Neural crest cell (in vitro differentiated cells): ENCODE results near the gene ARHGAP15. TPM values are rescaled to one million over a fixed set of nuclear protein-coding genes. Genes with fewer than 3 reads are reported as not detected.

Experiments
- DNase-seq: peaks from one replicate; pipeline ENCODE4 v3.0.0; 2021; ENCODE audit warnings: low read depth, mixed read lengths, low spot score
- H3K27ac Mint-ChIP-seq: one replicate; pipeline ENCODE4 v1.8.0; 2021; ENCODE audit warnings: mild to moderate bottlenecking, mixed read lengths; ENCODE audit not compliant: unreplicated experiment
- H3K27me3 Mint-ChIP-seq: 2 replicates; pipeline ENCODE4 v1.8.0; 2021; ENCODE audit warnings: low read depth, mild to moderate bottlenecking, mixed read lengths
- H3K36me3 Mint-ChIP-seq: 2 replicates; pipeline ENCODE4 v1.8.0; 2021; ENCODE audit warnings: low read depth, mild to moderate bottlenecking, mixed read lengths
- H3K4me1 Mint-ChIP-seq: 2 replicates; pipeline ENCODE4 v1.8.0; 2021; ENCODE audit warnings: mixed read lengths
- H3K4me3 Mint-ChIP-seq: one replicate; pipeline ENCODE4 v1.8.0; 2021; ENCODE audit warnings: mild to moderate bottlenecking, mixed read lengths
- H3K9me3 Mint-ChIP-seq: 2 replicates; pipeline ENCODE4 v1.8.0; 2021; ENCODE audit warnings: mixed read lengths
- total RNA-seq: library from RNA; stranded (reverse); gene quantifications from 2 replicates; pipeline ENCODE4 v1.2.1, GENCODE V29; 2021
- TF ChIP-seq, protein P1 (sequence below): fragments of 200-600 bp; sonication (generic); conservative IDR thresholded peaks from 2 replicates; pipeline ENCODE4 v1.5.0; 2021; ENCODE audit warnings: antibody characterized with exemption, mild to moderate bottlenecking

ARHGAP15 gene
- total RNA-seq, 1 donor from 2014 or later = 2.8 TPM

DNA sequence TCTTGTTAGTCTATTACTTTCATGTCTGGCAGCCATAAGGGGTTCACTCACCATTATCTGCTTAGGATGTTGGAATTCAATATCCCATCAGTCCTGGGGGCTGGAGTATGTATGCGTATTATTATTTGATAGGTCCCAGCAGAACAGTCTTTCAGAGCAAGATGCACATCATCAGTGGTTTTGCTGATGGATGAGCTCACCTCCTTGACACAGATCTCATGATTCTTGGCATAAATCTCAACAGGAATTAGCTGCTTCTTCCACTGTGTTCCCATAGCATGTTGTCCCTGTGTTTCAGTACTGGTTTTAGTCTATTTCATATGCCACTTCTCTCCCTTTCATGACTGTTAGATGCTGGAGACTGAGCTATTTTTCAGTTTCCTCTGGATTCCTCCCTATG, 442.5 kb downstream of the ARHGAP15 start:
- Mint-ChIP-seq H3K4me1 (peaks cover 5% of the 10 kb centered on the region), H3K27me3 (no peaks in the 10 kb centered on the region), H3K4me3 (no peak overlapping the region), H3K27ac (no peak overlapping the region), H3K36me3 (no peaks in the 10 kb centered on the region), H3K9me3 (peaks cover 3% of the 10 kb centered on the region)
- no peak for DNase-seq
- TF ChIP-seq, protein P1, sequence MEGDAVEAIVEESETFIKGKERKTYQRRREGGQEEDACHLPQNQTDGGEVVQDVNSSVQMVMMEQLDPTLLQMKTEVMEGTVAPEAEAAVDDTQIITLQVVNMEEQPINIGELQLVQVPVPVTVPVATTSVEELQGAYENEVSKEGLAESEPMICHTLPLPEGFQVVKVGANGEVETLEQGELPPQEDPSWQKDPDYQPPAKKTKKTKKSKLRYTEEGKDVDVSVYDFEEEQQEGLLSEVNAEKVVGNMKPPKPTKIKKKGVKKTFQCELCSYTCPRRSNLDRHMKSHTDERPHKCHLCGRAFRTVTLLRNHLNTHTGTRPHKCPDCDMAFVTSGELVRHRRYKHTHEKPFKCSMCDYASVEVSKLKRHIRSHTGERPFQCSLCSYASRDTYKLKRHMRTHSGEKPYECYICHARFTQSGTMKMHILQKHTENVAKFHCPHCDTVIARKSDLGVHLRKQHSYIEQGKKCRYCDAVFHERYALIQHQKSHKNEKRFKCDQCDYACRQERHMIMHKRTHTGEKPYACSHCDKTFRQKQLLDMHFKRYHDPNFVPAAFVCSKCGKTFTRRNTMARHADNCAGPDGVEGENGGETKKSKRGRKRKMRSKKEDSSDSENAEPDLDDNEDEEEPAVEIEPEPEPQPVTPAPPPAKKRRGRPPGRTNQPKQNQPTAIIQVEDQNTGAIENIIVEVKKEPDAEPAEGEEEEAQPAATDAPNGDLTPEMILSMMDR = no peak

DNA sequence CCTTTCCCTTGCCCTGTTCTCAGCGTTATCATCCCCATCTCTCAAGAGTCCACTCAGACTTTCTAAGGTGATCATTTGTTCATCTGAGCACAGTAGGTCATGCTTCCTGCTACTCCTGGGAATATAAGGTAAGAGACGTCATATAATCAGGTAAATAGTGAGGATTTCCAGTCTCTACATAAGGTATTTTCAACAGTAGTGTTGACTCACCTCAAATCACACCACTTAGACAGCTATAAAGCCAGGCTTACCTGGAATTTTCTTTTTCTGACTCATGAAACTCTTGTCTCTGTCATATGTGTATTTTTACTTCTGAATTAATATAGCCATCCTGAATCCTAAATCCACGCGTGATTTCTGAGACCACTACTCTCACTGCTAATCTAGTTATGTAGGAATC, 443.2 kb downstream of the ARHGAP15 start:
- Mint-ChIP-seq H3K4me1 (peaks cover 5% of the 10 kb centered on the region), H3K36me3 (no peaks in the 10 kb centered on the region), H3K27me3 (no peaks in the 10 kb centered on the region), H3K9me3 (no peaks in the 10 kb centered on the region), H3K4me3 (no peak overlapping the region), H3K27ac (no peak overlapping the region)
- DNase-seq = no peak
- TF ChIP-seq, protein P1 = no peak

DNA sequence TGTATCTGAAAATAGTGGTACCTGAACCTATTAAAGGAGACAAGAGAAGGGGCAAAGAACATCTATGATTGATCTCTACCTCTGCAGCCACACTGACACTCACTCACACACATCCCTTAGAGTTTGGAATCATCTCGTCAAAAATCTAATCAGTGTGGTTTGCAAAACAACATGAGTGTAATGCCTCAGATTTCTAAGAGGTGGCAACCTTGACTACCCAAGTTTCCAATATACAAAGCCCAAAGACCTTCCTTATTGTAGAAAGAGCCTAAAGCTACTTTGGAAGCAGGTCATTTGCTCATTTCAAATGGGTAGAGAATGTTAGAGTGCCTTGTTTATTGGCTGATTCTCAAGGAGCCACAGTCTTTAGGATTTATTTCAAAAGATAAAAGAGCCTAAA, 444.9 kb downstream of the ARHGAP15 start:
- TF ChIP-seq, protein P1 = peak; percentile 12
- Mint-ChIP-seq H3K27ac (no peak overlapping the region), H3K4me1 (peaks cover 5% of the 10 kb centered on the region), H3K4me3 (no peak overlapping the region), H3K27me3 (no peaks in the 10 kb centered on the region), H3K36me3 (no peaks in the 10 kb centered on the region), H3K9me3 (no peaks in the 10 kb centered on the region)
- no peak for DNase-seq

DNA sequence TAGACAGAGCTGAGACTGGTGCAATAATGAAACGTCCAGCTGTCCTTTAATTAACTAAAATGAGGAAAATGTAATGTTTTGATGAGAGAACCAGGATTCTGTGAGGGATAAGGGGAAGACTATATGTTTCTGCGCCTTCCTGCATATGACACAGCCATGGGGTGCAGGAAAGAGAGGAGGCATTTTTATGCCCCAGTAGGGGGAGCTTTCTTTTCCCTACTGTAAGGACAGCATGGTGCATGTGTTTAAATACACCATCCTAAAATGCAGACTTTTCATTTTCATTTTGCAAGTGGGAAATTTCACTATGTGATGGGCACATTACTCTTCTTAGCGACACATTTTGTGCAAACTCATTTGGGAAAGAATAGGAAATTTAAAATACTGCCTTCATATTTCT, 446.1 kb downstream of the ARHGAP15 start:
- no peak for DNase-seq
- TF ChIP-seq, protein P1 = peak; percentile 52
- H3K27ac Mint-ChIP-seq = no peak overlapping the region
- no peaks in the 10 kb centered on the region for H3K36me3 Mint-ChIP-seq
- H3K4me1 Mint-ChIP-seq = peaks cover 10% of the 10 kb centered on the region
- no peaks in the 10 kb centered on the region for H3K9me3 Mint-ChIP-seq
- H3K27me3 Mint-ChIP-seq = no peaks in the 10 kb centered on the region
- no peak overlapping the region for H3K4me3 Mint-ChIP-seq

DNA sequence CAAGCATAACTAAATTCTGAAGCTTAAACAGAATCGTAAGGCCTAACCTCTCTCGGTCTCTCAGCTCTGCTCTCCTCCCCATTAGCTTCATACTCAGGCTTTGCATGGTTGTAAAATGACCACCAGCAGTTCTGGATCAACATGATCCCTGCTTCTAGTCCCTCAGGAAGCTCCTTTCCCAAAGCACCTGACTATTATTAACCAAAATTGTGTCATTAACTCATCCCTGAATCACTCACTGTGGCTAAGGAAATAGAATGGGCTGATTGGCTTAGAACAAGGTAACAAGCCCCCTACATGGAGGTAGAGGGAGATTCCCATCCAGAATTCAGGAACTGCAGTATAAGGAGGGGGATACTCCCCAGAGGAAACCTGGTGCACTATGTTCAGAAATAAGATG, 448.3 kb downstream of the ARHGAP15 start:
- no peak for DNase-seq
- no peaks in the 10 kb centered on the region for H3K36me3 Mint-ChIP-seq
- H3K9me3 Mint-ChIP-seq = no peaks in the 10 kb centered on the region
- no peaks in the 10 kb centered on the region for H3K27me3 Mint-ChIP-seq
- H3K4me1 Mint-ChIP-seq = peaks cover 16% of the 10 kb centered on the region
- TF ChIP-seq, protein P1 = no peak
- H3K27ac Mint-ChIP-seq = no peak overlapping the region
- no peak overlapping the region for H3K4me3 Mint-ChIP-seq

DNA sequence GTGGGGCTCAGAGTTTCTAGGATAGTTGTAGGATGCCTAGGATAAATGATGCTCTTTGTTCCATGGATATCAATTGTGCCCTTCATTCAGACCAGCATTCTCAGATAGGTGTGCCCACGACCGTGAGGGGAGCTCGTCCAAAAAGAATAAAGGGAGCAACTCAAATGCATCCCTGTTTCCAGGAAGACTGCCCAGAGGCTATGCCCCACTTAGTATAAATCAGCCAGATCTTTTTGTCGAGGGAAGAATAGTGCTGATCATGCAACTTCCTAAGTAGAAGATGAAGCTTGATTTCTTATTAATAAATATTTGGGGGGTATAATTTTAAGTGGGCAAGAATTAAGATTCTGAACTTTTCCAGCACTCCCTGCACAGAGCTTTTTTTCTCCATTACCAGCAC, 450.2 kb downstream of the ARHGAP15 start:
- H3K27me3 Mint-ChIP-seq = no peaks in the 10 kb centered on the region
- H3K4me1 Mint-ChIP-seq = peaks cover 25% of the 10 kb centered on the region
- H3K9me3 Mint-ChIP-seq = peaks cover 2% of the 10 kb centered on the region
- TF ChIP-seq, protein P1 = no peak
- H3K36me3 Mint-ChIP-seq = peaks cover 5% of the 10 kb centered on the region
- no peak overlapping the region for H3K27ac Mint-ChIP-seq
- no peak for DNase-seq
- no peak overlapping the region for H3K4me3 Mint-ChIP-seq
